Measurements from ENCODE around the gene ZBED1. TPM values are rescaled to one million over a fixed set of nuclear protein-coding genes. Genes with fewer than 3 reads are reported as not detected.
"Not testable (repeated sequence)": the region's sequence is repeated elsewhere in the genome, so short reads cannot be mapped to it uniquely, and the experiment has no call there.

ZBED1 gene
- total RNA-seq, 1 experiment from 2014 or later: 17.3 TPM

DNA sequence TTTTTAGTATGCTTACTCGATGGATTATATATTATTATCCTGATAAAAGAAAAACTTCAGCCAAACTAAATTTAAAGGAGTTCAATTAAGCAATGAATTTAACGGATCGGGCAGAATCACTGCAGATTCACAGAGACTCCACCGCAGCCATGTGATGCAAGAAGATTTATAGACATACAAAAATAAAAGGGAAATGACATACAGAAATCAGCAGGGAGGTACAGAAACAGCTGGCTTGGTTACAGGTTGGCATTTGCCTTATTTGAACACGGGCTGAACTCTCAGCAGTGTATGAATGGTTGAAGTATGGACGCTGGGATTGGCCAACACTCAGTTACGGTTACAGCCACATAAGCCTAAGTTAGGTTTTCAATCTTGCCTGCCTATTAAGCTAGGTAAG is 35.4 kb upstream of the ZBED1 start:
- Mint-ChIP-seq H3K4me3 (ENCODE audit: low read depth, unreplicated experiment) (no peak overlapping the region), H3K27ac (ENCODE audit: unreplicated experiment) (no peak overlapping the region), H3K36me3 (ENCODE audit: insufficient read depth, unreplicated experiment) (no peaks in the 10 kb centered on the region), H3K27me3 (ENCODE audit: unreplicated experiment) (peaks cover 12% of the 10 kb centered on the region), H3K4me1 (ENCODE audit: low read depth, unreplicated experiment) (no peaks in the 10 kb centered on the region), H3K9me3 (ENCODE audit: low read depth, unreplicated experiment) (no peaks in the 10 kb centered on the region)
- intact Hi-C loops (cut with micrococcal nuclease; ENCODE audit: unreplicated experiment): no loop called here
- CTCF ChIA-PET: no interaction called here
- BruUV-seq (replicated peaks): no TSS peak
- no peak for DNase-seq
- TF ChIP-seq, protein P1, sequence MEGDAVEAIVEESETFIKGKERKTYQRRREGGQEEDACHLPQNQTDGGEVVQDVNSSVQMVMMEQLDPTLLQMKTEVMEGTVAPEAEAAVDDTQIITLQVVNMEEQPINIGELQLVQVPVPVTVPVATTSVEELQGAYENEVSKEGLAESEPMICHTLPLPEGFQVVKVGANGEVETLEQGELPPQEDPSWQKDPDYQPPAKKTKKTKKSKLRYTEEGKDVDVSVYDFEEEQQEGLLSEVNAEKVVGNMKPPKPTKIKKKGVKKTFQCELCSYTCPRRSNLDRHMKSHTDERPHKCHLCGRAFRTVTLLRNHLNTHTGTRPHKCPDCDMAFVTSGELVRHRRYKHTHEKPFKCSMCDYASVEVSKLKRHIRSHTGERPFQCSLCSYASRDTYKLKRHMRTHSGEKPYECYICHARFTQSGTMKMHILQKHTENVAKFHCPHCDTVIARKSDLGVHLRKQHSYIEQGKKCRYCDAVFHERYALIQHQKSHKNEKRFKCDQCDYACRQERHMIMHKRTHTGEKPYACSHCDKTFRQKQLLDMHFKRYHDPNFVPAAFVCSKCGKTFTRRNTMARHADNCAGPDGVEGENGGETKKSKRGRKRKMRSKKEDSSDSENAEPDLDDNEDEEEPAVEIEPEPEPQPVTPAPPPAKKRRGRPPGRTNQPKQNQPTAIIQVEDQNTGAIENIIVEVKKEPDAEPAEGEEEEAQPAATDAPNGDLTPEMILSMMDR (IDR thresholded peaks at IDR 0.05; ENCODE audit: unreplicated experiment): no peak

DNA sequence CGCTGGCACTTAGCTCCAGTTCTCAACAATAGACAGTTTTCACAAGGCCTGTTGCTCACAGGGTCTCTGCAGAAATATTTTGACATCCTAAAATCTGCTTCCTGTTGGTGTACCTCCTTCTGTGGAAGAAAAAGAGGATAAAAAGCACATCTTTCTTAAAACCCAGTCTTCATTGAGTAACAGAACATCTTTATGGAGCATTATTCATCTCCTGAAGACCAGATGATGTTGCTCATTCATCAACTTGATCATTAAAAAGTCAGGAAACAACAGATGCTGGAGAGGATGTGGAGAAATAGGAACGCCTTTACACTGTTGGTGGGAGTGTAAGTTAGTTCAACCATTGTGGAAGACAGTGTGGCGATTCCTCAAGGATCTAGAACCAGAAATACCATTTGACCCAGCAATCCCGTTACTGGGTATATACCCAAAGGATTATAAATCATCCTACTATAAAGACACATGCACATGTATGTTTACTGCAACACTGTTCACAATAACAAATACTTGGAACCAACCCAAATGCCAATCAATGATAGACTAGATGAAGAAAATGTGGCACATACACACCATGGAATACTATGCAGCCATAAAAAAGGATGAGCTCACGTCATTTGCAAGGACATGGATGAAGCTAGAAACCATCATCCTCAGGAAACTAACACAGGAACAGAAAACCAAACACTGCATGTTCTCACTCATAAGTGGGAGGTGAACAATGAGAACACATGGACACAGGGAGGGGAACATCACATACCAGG is 33.7 kb upstream of the ZBED1 start:
- DNase-seq; H3K4me3 Mint-ChIP-seq (ENCODE audit: low read depth, unreplicated experiment); H3K27ac Mint-ChIP-seq (ENCODE audit: unreplicated experiment); CTCF ChIA-PET; intact Hi-C loops (cut with micrococcal nuclease; ENCODE audit: unreplicated experiment); H3K36me3 Mint-ChIP-seq (ENCODE audit: insufficient read depth, unreplicated experiment); H3K9me3 Mint-ChIP-seq (ENCODE audit: low read depth, unreplicated experiment); H3K4me1 Mint-ChIP-seq (ENCODE audit: low read depth, unreplicated experiment); BruUV-seq (replicated peaks): not testable (repeated sequence)
- H3K27me3 Mint-ChIP-seq (ENCODE audit: unreplicated experiment): peaks cover 12% of the 10 kb centered on the region

DNA sequence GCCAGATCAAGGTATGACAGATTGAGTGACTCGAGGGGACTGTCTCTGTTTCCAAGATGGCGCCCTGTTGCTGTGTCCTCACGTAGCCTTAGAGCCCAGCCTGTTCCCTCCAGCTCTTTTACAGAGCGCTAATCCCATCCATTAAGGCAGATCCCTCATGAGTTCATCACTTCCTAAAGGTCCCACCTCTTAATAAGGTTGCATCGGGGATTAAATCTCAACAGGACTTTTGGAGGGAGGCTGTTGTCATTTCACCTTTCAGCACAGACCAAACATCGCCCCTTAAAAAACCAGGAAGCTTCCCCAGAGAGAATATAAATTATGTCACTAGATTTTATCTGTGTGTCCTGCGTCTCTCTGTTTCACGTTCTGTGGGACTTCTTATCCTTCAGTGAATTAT is 32.6 kb upstream of the ZBED1 start:
- BruUV-seq (replicated peaks): no TSS peak
- H3K36me3 Mint-ChIP-seq (ENCODE audit: insufficient read depth, unreplicated experiment): no peaks in the 10 kb centered on the region
- TF ChIP-seq, protein P1 (IDR thresholded peaks at IDR 0.05; ENCODE audit: unreplicated experiment): no peak
- no peaks in the 10 kb centered on the region for H3K9me3 Mint-ChIP-seq (ENCODE audit: low read depth, unreplicated experiment)
- CTCF ChIA-PET: no interaction called here
- no peak overlapping the region for H3K27ac Mint-ChIP-seq (ENCODE audit: unreplicated experiment)
- DNase-seq: no peak
- H3K4me3 Mint-ChIP-seq (ENCODE audit: low read depth, unreplicated experiment): no peak overlapping the region
- intact Hi-C loops (cut with micrococcal nuclease; ENCODE audit: unreplicated experiment): no loop called here
- H3K27me3 Mint-ChIP-seq (ENCODE audit: unreplicated experiment): peaks cover 12% of the 10 kb centered on the region
- no peaks in the 10 kb centered on the region for H3K4me1 Mint-ChIP-seq (ENCODE audit: low read depth, unreplicated experiment)

DNA sequence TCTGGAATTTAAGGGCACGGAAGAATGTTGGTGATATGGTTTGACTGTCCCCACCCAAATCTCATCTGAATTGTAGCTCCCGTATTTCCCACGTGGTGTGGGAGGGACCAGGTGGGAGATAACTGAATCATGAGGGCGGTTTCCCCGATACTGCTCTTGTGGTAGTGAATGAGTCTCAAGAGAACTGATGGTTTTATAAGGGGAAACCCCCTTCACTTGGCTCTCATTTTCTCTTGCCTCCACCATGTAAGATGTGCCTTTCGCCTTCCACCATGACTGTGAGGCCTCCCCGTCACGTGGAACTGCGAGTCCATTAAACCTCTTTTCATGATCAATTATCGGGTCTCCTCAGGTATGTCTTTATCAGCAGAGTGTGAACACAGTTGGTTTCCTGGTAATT is 25.6 kb upstream of the ZBED1 start:
- no peaks in the 10 kb centered on the region for H3K4me1 Mint-ChIP-seq (ENCODE audit: low read depth, unreplicated experiment)
- no peak overlapping the region for H3K27ac Mint-ChIP-seq (ENCODE audit: unreplicated experiment)
- no TSS peak for BruUV-seq (replicated peaks)
- no peak overlapping the region for H3K4me3 Mint-ChIP-seq (ENCODE audit: low read depth, unreplicated experiment)
- intact Hi-C loops (cut with micrococcal nuclease; ENCODE audit: unreplicated experiment): no loop called here
- no peaks in the 10 kb centered on the region for H3K36me3 Mint-ChIP-seq (ENCODE audit: insufficient read depth, unreplicated experiment)
- H3K9me3 Mint-ChIP-seq (ENCODE audit: low read depth, unreplicated experiment): no peaks in the 10 kb centered on the region
- DNase-seq: no peak
- TF ChIP-seq, protein P1 (IDR thresholded peaks at IDR 0.05; ENCODE audit: unreplicated experiment): no peak
- peaks cover 20% of the 10 kb centered on the region for H3K27me3 Mint-ChIP-seq (ENCODE audit: unreplicated experiment)
- CTCF ChIA-PET: no interaction called here

DNA sequence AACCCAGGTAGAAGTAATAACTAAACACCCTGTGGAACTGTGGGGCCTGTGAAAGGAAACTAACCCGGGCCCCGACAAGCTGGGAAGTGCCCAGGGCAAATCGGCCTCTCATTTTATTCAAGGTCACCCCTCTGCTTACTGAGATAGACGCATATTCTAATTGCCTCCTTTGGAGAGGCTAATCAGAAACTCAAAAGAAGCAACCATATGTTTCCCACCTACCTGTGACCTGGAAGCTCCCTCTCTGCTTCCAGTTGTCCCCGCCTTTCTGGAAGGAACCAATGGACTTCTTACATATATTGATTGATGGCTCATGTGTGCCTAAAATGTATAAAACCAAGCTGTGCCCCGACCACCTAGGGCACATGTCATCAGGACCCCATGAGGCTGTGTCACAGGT is 23.1 kb upstream of the ZBED1 start:
- BruUV-seq (replicated peaks): no TSS peak

More for the DNA sequence above, 23.1 kb upstream of the ZBED1 start:
- intact Hi-C loops (cut with micrococcal nuclease; ENCODE audit: unreplicated experiment): no loop called here
- no peak overlapping the region for H3K27ac Mint-ChIP-seq (ENCODE audit: unreplicated experiment)
- no peak for DNase-seq
- H3K4me3 Mint-ChIP-seq (ENCODE audit: low read depth, unreplicated experiment): no peak overlapping the region
- H3K36me3 Mint-ChIP-seq (ENCODE audit: insufficient read depth, unreplicated experiment): no peaks in the 10 kb centered on the region
- peaks cover 20% of the 10 kb centered on the region for H3K27me3 Mint-ChIP-seq (ENCODE audit: unreplicated experiment)
- TF ChIP-seq, protein P1 (IDR thresholded peaks at IDR 0.05; ENCODE audit: unreplicated experiment): no peak
- H3K4me1 Mint-ChIP-seq (ENCODE audit: low read depth, unreplicated experiment): no peaks in the 10 kb centered on the region
- H3K9me3 Mint-ChIP-seq (ENCODE audit: low read depth, unreplicated experiment): no peaks in the 10 kb centered on the region
- CTCF ChIA-PET: no interaction called here

Data from Calu3 (cell line).